ENCODE data around the gene CTXND2. TPM values are rescaled to one million over a fixed set of nuclear protein-coding genes. Genes with fewer than 3 reads are reported as not detected.
A peak's percentile ranks its signal among the peaks of the same experiment; 100 is the strongest.

CTXND2 gene
- total and polyA plus RNA-seq, 9 of the 15 experiments (the other 6 are each of a cell fraction or from before 2014, with no cell fraction given), result not detected

GRCh38 chr1:150926097-150926741, 39.3 kb downstream of the CTXND2 start, which contains the start of gene SETDB1 (continued):
- TF ChIP-seq HDAC2 (IDR thresholded peaks at IDR 0.05), result peak; percentile 74
- TF ChIP-seq ZC3H4 (CRISPR knock-in tag; IDR thresholded peaks at IDR 0.05; ENCODE audit: borderline replicate concordance), result no peak
- no peak for TF ChIP-seq SRSF9 (IDR thresholded peaks at IDR 0.05; ENCODE audit: borderline replicate concordance, low read depth, low read length)
- no peak for TF ChIP-seq ZNF224 (CRISPR knock-in tag; IDR thresholded peaks at IDR 0.05)
- TF ChIP-seq TFAP4 (CRISPR knock-in tag; IDR thresholded peaks at IDR 0.05; ENCODE audit: borderline replicate concordance), result peak; percentile 74; the same call in 1 of the 2 replicates
- peak; percentile 98 for TF ChIP-seq NR2C1 (IDR thresholded peaks at IDR 0.05)
- peak; percentile 99 for TF ChIP-seq NR2C1 (tag; IDR thresholded peaks at IDR 0.05)
- 0 out of 2 replicates have a peak, but pooled peaks have one; percentile 24 for TF ChIP-seq E2F3 (CRISPR knock-in tag; IDR thresholded peaks at IDR 0.05)
- 0 out of 4 replicates have a peak, but pooled peaks of 1 of the 2 experiments have one; percentile 30 for TF ChIP-seq MLLT1 (IDR thresholded peaks at IDR 0.05)
- TF ChIP-seq ZNF79 (CRISPR knock-in tag; IDR thresholded peaks at IDR 0.05; ENCODE audit: low read depth), result no peak
- no peak for TF ChIP-seq CBX5 (IDR thresholded peaks at IDR 0.05; ENCODE audit: borderline replicate concordance, low read depth)
- TF ChIP-seq CHD2 (IDR thresholded peaks at IDR 0.05; ENCODE audit: low read depth, low read length), result peak; percentile 70
- TF ChIP-seq NFRKB (IDR thresholded peaks at IDR 0.05; ENCODE audit: low read depth), result peak; percentile 91
- TF ChIP-seq MAFG (tag; conservative IDR thresholded peaks at IDR 0.05), result no peak
- TF ChIP-seq FOXJ3 (CRISPR knock-in tag; IDR thresholded peaks at IDR 0.05), result no peak
- TF ChIP-seq, protein P1, sequence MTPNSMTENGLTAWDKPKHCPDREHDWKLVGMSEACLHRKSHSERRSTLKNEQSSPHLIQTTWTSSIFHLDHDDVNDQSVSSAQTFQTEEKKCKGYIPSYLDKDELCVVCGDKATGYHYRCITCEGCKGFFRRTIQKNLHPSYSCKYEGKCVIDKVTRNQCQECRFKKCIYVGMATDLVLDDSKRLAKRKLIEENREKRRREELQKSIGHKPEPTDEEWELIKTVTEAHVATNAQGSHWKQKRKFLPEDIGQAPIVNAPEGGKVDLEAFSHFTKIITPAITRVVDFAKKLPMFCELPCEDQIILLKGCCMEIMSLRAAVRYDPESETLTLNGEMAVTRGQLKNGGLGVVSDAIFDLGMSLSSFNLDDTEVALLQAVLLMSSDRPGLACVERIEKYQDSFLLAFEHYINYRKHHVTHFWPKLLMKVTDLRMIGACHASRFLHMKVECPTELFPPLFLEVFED (CRISPR knock-in tag; conservative IDR thresholded peaks at IDR 0.05), result peak; percentile 79; the same call in 1 of the 2 replicates
- no peak for TF ChIP-seq NFXL1 (CRISPR knock-in tag; IDR thresholded peaks at IDR 0.05)
- no peak for TF ChIP-seq ZBTB5 (IDR thresholded peaks at IDR 0.05)
- peak; percentile 81 for TF ChIP-seq SUPT5H (IDR thresholded peaks at IDR 0.05)
- TF ChIP-seq ZNF436 (CRISPR knock-in tag; IDR thresholded peaks at IDR 0.05), result no peak
- TF ChIP-seq ZBTB9 (CRISPR knock-in tag; IDR thresholded peaks at IDR 0.05), result 0 out of 2 replicates have a peak, but pooled peaks have one; percentile 56
